Esophagus squamous epithelium (tissue), 4 donors: Measurements from ENCODE around the gene INVS.

Experiments
- POLR2A ChIP-seq, 4 donors: fragments of 450-650 bp; IDR thresholded peaks; one replicate each; pipeline ENCODE4 v1.6.1; 2017; ENCODE audit warnings: antibody characterized with exemption in 4 of 4, mild to moderate bottlenecking in 4 of 4, moderate library complexity in 3 of 4
- TF ChIP-seq, protein P1 (sequence below), 6 experiments: fragments of 450-650 bp in 4 of 6; fragments of 200-600 bp in 2 of 6; sonication (generic) in 2 of 6; IDR thresholded peaks; one replicate each; pipeline ENCODE4 v1.5.1; 2016 to 2019; ENCODE audit warnings: antibody characterized with exemption in 6 of 6, mild to moderate bottlenecking in 4 of 6, moderate library complexity in 4 of 6

DNA sequence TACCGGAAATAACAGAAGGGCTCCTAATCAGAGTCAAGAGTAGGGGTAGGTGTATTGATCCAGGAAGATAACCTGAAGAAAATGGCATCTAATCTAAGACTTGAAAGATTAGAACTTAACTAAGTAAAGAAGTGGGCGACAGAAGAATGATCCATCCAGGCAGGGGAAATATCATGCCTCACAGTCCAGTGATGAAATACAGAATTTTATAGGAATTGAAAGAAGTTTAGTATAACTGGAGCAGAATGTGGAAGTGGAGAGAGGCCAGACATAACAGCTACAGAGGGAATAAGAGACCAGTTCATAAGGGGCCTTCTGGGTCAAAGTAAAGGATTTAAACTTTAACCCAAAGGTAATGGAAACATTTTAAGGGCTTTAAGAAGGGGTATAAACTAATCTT, 42.5 kb upstream of the INVS start:
- TF ChIP-seq, protein P1, sequence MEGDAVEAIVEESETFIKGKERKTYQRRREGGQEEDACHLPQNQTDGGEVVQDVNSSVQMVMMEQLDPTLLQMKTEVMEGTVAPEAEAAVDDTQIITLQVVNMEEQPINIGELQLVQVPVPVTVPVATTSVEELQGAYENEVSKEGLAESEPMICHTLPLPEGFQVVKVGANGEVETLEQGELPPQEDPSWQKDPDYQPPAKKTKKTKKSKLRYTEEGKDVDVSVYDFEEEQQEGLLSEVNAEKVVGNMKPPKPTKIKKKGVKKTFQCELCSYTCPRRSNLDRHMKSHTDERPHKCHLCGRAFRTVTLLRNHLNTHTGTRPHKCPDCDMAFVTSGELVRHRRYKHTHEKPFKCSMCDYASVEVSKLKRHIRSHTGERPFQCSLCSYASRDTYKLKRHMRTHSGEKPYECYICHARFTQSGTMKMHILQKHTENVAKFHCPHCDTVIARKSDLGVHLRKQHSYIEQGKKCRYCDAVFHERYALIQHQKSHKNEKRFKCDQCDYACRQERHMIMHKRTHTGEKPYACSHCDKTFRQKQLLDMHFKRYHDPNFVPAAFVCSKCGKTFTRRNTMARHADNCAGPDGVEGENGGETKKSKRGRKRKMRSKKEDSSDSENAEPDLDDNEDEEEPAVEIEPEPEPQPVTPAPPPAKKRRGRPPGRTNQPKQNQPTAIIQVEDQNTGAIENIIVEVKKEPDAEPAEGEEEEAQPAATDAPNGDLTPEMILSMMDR (IDR thresholded peaks at IDR 0.05), result no peak
- TF ChIP-seq POLR2A (IDR thresholded peaks at IDR 0.05), result no peak
